ENCODE results near the gene WDR33.

GRCh38 chr2:127674241-127675209, 136.4 kb downstream of the WDR33 start:
- TF ChIP-seq, protein P1, sequence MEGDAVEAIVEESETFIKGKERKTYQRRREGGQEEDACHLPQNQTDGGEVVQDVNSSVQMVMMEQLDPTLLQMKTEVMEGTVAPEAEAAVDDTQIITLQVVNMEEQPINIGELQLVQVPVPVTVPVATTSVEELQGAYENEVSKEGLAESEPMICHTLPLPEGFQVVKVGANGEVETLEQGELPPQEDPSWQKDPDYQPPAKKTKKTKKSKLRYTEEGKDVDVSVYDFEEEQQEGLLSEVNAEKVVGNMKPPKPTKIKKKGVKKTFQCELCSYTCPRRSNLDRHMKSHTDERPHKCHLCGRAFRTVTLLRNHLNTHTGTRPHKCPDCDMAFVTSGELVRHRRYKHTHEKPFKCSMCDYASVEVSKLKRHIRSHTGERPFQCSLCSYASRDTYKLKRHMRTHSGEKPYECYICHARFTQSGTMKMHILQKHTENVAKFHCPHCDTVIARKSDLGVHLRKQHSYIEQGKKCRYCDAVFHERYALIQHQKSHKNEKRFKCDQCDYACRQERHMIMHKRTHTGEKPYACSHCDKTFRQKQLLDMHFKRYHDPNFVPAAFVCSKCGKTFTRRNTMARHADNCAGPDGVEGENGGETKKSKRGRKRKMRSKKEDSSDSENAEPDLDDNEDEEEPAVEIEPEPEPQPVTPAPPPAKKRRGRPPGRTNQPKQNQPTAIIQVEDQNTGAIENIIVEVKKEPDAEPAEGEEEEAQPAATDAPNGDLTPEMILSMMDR (IDR thresholded peaks at IDR 0.05), result no peak
- TF ChIP-seq POLR2A (IDR thresholded peaks at IDR 0.05) (no peak), POLR2AphosphoS5 (IDR thresholded peaks at IDR 0.05) (no peak)
